Measurements from ENCODE around the gene EIF5A.

Gene EIF5A

GRCh38 chr17:7306911-7307685 lies at the start of gene EIF5A:
Gene EIF5A (plus strand): TSS chr17:7307628. CDS start chr17:7309636, 2,008 bp downstream.
- peak; percentile 100 for DNase-seq

DNA sequence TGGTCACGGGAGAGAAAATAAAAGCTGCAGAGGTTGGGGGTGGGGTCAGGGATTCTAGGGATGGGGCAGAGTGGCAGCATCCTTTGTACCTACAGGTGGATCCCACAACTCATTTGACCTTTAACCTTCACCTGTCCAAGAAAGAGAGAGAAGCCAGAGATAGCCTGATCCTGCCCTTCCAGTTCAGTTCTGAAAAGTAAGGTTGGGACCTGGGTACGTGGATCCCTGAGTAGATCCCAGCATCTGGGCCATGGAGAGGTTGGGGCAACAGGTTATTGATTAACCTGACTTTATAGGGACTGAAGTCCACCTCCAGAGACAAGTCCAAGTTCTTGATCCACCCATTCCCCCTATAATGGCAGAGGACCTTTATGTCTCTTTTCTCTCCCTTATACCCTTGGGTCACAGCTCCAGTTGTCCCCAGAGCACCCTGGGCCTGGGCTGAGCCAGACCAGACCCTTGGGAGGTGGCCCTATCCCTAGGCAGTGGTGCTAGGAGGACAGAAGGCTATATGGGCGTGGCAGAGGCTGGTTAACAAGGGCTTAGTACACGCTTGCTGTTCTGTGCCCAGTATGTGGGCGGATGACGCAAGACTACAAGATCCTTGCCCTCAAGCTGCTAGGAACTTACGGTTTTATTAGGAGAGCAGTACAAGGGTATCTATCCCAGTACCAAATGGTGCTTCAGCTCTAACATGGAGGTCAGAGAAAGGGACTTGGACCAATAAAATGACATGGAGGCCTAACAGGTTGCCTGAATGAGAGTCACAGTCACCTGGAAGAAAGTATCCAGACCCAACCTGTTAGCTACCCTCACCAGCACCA lies 48.5 kb upstream of the EIF5A start:
- no peak for DNase-seq

GRCh38 chr17:7259555-7259889 lies 47.9 kb upstream of the EIF5A start:
- DNase-seq = no peak

GRCh38 chr17:7260151-7260550 lies 47.3 kb upstream of the EIF5A start:
- DNase-seq = no peak

DNA sequence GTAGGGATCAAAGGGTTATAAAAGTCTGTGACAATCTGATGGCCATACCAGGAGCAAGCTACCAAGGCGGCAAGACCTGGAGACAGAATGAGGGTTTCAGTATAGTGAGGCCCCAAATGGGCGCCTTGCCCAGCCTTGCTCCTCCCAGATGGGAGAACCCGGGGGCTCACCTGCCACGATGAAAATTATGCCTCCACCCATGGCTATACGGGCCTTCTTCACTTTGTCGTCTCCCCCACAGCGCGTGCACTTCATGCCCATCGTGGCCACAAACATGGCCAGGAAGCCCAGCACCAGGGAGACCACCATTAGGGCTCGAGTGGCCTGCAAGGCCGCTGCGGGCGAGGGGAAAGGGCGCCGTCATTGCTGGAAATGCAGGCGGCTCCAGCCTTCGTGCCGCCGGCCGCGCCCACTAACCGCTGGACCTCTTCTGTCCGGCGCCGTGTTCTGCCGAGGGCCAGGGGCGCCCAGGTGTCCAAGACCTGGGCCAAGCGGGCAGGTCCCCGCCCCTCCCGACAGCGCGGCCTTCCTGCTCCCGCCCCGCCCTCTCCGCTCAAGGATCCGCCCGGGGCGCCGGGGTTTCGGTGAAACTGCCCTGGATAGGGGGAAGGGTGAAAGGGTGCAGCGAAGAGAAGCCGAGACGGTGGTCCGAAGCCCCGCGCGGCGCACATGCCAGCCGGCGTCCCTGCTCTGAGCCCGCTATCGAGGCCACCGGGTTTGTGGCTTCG lies 46.6 kb upstream of the EIF5A start:
- DNase-seq = peak; percentile 80

DNA sequence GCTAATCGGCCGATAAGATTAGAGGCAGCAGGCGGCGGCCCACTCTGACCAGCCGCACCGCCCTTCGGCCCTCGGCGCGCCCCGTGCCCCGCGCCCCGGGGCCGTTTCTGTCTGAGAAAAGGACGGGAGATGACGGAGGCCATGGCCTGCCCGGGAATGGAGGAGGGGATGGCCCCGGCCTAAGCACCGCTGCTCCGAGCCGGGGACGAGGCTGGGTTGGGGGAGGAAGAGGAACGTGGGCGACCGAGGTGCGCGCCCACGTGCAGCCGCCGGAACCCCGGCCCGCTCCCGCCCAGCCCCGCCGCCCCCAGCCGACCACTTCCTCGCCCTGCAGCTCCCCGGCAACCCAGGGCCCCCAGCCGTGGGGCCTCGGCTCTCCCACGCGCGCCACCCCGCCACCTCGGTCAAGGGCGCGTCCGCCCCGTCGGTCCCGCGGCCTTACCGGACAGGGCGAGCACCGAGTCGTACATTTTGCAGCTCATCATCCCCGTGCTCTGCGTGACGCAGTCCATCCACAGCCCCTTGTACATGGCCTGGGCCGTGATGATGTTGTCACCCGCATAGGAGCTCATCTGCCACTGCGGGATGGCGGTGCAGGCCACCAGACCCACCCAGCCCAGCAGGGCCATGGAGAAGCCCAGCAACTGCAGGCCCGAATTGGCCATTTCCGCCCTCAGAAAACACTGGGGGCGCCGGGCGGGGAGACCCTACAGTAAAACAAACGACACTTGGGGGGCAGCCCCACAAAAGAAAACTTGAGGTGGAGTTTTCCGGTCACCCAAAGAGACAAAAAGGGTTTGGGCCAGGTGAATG lies 45.8 kb upstream of the EIF5A start:
- DNase-seq = peak; percentile 43

- peak; percentile 95 for DNase-seq
Measured at GRCh38 chr17:7262192-7262934, 45.1 kb upstream of the EIF5A start, which contains the start of gene CLDN7. Gene CLDN7 (minus strand): TSS chr17:7262478. CDS start chr17:7262043, 435 bp downstream.

GRCh38 chr17:7262935-7263800 lies 44.3 kb upstream of the EIF5A start:
- peak; percentile 55 for DNase-seq

DNA sequence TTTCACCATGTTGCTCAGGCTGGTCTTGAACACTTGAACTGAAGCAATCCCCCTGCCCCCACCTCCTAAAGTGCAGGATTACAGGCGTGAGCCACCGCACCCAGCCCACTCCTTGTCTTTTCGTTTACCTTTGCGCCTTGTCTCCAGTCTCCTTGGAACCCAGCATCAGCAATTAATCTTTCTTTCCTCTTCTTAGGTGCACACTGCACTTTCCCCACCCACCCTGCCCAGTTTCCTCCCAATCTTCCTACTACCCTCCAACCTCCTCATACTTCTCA lies 43.7 kb upstream of the EIF5A start:
- DNase-seq = no peak

DNA sequence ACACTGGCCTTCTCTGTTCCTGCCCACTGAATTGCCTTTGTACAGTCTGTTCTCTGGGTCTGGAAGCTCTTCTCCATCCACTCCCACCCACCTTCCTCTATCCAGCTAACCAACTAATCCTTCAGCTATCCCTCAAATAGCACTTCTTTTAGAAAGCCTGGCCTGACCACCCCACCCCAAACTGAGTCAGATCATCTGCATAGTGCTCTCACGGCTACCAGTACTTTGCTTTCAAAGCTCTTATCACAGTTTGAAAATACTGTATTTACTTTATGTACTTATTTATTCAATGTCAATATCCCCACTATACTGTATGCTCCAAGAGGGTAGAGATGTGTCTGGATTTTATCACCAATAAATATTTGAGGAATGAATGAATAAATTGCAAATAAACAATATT lies 40.6 kb upstream of the EIF5A start:
- DNase-seq = no peak

DNA sequence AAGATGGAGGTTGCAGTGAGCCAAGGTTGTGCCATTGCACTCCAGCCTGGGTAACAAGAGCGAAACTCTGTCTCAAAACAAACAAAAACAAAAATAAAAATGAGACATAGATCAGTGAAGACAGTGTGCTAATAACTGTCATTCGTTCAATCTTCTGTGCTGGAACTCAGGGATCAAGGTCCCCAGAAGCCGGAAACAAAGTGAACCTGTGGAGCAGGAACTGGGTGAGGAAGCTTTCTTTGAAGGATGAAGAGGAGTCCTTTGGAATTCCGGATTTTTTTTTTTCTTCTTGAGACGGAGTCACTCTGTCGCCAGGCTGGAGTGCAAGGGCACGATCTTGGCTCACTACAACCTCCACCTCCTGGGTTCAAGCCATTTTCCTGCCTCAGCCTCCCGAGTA lies 28.0 kb upstream of the EIF5A start:
- no peak for DNase-seq

GRCh38 chr17:7280519-7281073 lies 26.8 kb upstream of the EIF5A start:
- peak; percentile 77 for DNase-seq

GRCh38 chr17:7281074-7281952 lies 26.1 kb upstream of the EIF5A start, which contains the start of gene SLC2A4:
Gene SLC2A4 (plus strand): TSS chr17:7281718. CDS start chr17:7281935, 217 bp downstream.
- DNase-seq = peak; percentile 78

DNA sequence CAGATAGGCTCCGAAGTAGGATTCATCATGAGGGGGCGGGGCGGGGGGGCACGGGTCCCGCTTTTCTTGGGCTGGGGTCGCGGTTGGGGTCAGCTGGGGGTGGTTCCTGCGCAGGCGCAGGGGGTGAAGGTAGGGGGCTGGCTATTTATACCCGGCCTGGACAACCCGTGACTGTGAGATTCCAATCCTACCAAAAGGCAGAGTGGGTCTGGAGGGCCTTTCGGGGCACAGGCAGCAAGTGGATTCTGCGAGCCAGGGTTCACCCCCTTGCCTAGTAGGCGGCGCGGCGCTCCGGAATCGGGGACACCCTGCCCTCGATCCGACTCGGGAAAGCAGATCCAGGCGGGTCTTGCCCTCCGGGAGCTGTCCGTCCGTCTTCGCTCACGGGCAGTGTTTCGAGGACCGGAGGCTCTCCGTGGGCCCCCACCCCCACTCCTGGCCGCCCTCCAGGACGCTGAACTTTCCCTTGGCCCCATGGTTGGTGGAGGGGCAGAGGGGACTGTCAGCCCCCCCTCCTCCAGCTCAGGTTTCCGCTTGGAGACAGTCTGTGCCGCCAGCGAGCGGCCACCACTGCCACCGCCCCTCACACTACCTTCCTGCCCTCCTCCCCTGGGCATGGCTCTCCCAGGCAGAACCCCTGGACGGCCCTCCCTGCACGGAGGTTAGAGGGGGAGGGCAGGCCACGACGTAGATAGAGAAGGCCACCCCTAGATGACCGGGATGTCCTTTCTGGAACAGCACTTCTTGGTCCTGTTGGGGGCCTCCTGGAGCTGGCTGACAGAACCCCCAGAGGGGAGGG lies 25.3 kb upstream of the EIF5A start:
- no peak for DNase-seq

DNA sequence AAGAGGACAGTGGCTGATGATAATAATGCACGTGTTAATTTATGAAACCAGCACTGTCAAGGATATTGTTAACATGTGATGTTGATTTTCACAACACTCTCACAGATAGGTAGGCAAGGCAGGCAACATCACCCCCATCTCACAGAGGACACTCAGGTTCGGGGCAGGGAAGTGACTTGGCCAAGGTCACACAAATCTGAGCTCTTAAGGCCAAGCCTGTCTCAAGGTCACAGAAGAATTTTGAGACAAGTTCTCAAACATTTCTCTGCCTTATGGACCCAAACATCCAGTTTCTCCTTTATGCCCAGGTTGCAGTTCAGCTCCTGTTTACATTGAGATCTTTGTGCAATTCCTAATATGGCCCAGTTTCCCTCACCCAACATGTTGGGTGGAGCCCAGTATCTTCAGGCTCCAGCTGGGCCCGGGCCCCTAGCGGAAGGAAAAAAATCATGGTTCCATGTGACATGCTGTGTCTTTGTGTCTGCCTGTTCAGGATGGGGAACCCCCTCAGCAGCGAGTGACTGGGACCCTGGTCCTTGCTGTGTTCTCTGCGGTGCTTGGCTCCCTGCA lies 24.6 kb upstream of the EIF5A start:
- DNase-seq = peak; percentile 11

GRCh38 chr17:7283471-7284216 lies 23.8 kb upstream of the EIF5A start:
- DNase-seq = no peak

DNA sequence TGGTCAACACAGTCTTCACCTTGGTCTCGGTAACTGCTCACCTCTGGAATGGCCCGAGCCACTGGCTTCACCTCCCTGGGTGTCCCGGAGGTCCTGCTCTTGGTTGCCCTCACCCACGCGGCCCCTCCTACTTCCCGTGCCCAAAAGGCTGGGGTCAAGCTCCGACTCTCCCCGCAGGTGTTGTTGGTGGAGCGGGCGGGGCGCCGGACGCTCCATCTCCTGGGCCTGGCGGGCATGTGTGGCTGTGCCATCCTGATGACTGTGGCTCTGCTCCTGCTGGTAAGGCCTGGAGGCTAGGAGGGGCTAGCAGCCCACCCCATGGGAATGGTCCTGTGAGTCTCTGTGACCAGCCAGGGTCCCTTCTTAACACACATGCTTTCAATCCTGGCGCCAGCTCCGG lies 22.5 kb upstream of the EIF5A start:
- DNase-seq = no peak

DNA sequence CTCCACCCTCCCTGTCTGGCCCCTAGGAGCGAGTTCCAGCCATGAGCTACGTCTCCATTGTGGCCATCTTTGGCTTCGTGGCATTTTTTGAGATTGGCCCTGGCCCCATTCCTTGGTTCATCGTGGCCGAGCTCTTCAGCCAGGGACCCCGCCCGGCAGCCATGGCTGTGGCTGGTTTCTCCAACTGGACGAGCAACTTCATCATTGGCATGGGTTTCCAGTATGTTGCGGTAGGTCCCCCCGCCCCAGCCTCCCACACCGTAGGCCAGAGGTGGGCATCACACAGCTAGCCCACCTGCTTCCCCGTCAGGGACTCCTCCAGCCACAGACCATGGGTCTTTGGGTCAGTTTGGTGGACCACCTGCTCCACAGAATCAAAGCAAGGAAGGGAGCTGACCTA lies 21.7 kb upstream of the EIF5A start:
- DNase-seq = no peak
